AG08396 (cell line): Measurements from ENCODE around the gene GPC3.

ENCODE experiments used
- DNase-seq: peaks from one replicate; pipeline ENCODE4 v3.0.0; 2012; ENCODE audit warnings: low spot score, mixed read lengths

The GPC3 gene

GRCh38 chrX:133513123-133513522 is 472.3 kb downstream of the GPC3 start:
- DNase-seq: no peak

- no peak for DNase-seq
Measured at GRCh38 chrX:133511041-133511440, 474.4 kb downstream of the GPC3 start.

- no peak for DNase-seq
Measured at GRCh38 chrX:133497356-133497755, 488.0 kb downstream of the GPC3 start.

GRCh38 chrX:133495464-133496391 is 489.7 kb downstream of the GPC3 start:
- peak; percentile 36 for DNase-seq

- DNase-seq: no peak
Measured at GRCh38 chrX:133493366-133493765, 492.0 kb downstream of the GPC3 start.

GRCh38 chrX:133490955-133491354 is 494.4 kb downstream of the GPC3 start:
- DNase-seq: no peak
